ENCODE results near the gene IRX4.

Gene IRX4

DNA sequence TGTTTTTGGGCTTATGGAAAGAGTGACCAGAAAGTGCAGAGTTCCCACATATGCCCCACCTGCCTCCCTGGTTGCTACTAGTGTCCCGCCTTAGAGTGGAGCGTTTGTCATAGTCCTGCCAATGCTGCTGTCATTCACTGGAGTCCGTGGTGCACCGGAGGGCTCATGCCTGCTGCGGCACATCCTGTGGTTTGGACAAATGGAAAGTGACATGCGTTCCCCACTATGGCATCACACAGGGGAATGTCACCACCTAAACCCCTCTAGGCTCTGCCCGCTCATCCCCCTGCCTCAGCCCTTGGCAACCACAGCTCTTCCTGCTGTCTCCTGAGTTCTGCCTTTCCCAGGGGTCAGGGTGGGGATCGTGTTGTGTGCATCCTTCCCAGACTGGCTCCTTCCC lies 29.2 kb downstream of the IRX4 start:
- peaks cover 0 to 8% (median 3%) of the 10 kb centered on the region in 4 experiments for H3K4me1 ChIP-seq (ENCODE audit: control extremely low read depth in 1 of 4, control insufficient read depth in 4 of 4, insufficient read depth in 4 of 4, low read length in 3 of 4)
- no peak overlapping the region for H3K27ac ChIP-seq (ENCODE audit: insufficient read depth in 1 of 2, low read depth in 1 of 2, low read length in 2 of 2, poor library complexity in 1 of 2, severe bottlenecking in 2 of 2)
- H3K36me3 ChIP-seq (ENCODE audit: control insufficient read depth in 4 of 4, insufficient read depth in 4 of 4, low read length in 3 of 4) = no peaks in the 10 kb centered on the region
- POLR2A ChIA-PET = no interaction called here
- 51% methylated on average over 5 of the region's 8 CpGs for WGBS (ENCODE audit: insufficient coverage)
- peaks cover 8 to 91% (median 40%) of the 10 kb centered on the region in 5 experiments for H3K27me3 ChIP-seq (replicated peaks in 2 of 5; ENCODE audit: control insufficient read depth in 4 of 5, insufficient read depth in 5 of 5, low read length in 4 of 5)
- CTCF ChIA-PET = no interaction called here
- H3K4me3 ChIP-seq (ENCODE audit: control insufficient read depth in 1 of 7, extremely low read depth in 1 of 7, insufficient read depth in 4 of 7, low read depth in 2 of 7, low read length in 6 of 7) = no peak overlapping the region
- no peak for DNase-seq
- peaks cover 0 to 4% (median 0%) of the 10 kb centered on the region in 5 experiments for H3K9me3 ChIP-seq (ENCODE audit: control extremely low read depth in 1 of 5, control insufficient read depth in 4 of 5, insufficient read depth in 2 of 5, low read depth in 1 of 5, low read length in 4 of 5)

DNA sequence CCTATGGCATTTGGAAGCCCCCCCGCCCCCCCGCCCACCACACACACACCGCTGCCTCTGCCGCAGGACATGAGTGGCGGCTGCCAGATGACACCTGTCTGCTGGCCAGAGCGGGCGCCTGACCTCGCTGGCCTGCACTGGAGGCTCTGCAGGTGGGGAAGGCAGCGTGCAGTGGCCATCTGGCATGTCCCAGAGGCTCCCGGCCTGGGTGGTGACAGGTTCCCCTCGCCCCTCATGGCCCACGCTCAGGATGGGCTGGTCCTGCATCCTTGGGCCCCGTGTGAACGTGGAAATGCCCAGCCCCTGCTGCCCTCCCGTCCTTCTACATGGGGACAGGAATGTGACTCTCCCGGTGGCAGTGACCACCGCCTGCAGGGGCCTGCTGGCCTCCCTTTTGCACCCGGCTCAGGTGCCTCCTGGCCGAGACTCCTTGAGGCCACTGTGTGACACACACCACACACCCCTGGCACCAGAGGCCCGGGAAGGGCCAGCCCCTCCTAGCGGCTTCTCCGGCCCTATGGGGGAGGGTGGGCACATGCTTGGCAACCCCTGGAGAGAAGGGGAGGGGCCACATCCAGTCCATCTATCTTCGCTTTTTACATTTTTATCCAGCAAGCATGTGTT lies 30.3 kb downstream of the IRX4 start:
- Histone ChIP-seq H3K4me3 (ENCODE audit: control insufficient read depth in 1 of 7, extremely low read depth in 1 of 7, insufficient read depth in 4 of 7, low read depth in 2 of 7, low read length in 6 of 7) (no peak overlapping the region), H3K27ac (ENCODE audit: insufficient read depth in 1 of 2, low read depth in 1 of 2, low read length in 2 of 2, poor library complexity in 1 of 2, severe bottlenecking in 2 of 2) (no peak overlapping the region), H3K4me1 (ENCODE audit: control extremely low read depth in 1 of 4, control insufficient read depth in 4 of 4, insufficient read depth in 4 of 4, low read length in 3 of 4) (peaks cover 0 to 8% (median 3%) of the 10 kb centered on the region in 4 experiments), H3K9me3 (ENCODE audit: control extremely low read depth in 1 of 5, control insufficient read depth in 4 of 5, insufficient read depth in 2 of 5, low read depth in 1 of 5, low read length in 4 of 5) (peaks cover 0 to 4% (median 0%) of the 10 kb centered on the region in 5 experiments), H3K36me3 (ENCODE audit: control insufficient read depth in 4 of 4, insufficient read depth in 4 of 4, low read length in 3 of 4) (no peaks in the 10 kb centered on the region), H3K27me3 (replicated peaks in 2 of 5; ENCODE audit: control insufficient read depth in 4 of 5, insufficient read depth in 5 of 5, low read length in 4 of 5) (peaks cover 8 to 99% (median 40%) of the 10 kb centered on the region in 5 experiments)
- POLR2A ChIA-PET = no interaction called here
- CTCF ChIA-PET = no interaction called here
- 58% methylated on average over 15 of the region's 23 CpGs for WGBS (ENCODE audit: insufficient coverage)
- DNase-seq = no peak

DNA sequence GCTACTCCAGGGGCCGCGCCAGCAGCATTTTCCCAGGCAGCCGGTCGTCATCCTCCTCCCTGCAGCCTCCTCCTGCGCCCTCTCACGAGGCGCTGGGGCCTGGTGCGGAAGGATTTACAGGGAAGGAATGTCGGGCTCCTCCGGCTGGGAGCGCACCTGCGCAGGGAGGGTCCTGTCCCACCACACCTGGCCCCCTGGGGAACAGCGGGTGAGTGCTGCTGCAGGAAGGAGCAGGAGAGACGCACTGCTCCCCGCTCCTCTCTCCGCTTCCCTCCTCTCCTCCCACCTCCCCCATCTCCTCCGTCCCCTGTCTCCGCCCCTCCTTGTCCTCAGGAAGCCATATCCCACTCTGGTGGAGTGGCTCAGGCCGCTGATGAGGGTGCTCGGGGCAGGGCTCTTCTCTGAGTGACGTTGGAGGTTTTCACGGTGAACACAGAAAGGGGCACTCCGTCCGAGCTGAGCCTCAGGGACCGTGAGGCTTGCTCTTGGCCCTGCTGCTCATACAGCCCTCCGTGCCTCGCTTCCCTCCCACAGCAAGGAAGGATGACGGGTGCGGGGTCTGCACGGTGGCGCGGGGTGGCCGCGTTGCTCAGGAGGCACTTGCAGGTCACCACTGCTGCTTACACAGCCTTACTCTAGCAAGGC lies 31.3 kb downstream of the IRX4 start:
- Histone ChIP-seq H3K27ac (ENCODE audit: insufficient read depth in 1 of 2, low read depth in 1 of 2, low read length in 2 of 2, poor library complexity in 1 of 2, severe bottlenecking in 2 of 2) (no peak overlapping the region), H3K36me3 (ENCODE audit: control insufficient read depth in 4 of 4, insufficient read depth in 4 of 4, low read length in 3 of 4) (no peaks in the 10 kb centered on the region), H3K27me3 (replicated peaks in 2 of 5; ENCODE audit: control insufficient read depth in 4 of 5, insufficient read depth in 5 of 5, low read length in 4 of 5) (peaks cover 8 to 98% (median 37%) of the 10 kb centered on the region in 5 experiments), H3K9me3 (ENCODE audit: control extremely low read depth in 1 of 5, control insufficient read depth in 4 of 5, insufficient read depth in 2 of 5, low read depth in 1 of 5, low read length in 4 of 5) (no peaks in the 10 kb centered on the region), H3K4me3 (ENCODE audit: control insufficient read depth in 1 of 7, extremely low read depth in 1 of 7, insufficient read depth in 4 of 7, low read depth in 2 of 7, low read length in 6 of 7) (no peak overlapping the region), H3K4me1 (ENCODE audit: control extremely low read depth in 1 of 4, control insufficient read depth in 4 of 4, insufficient read depth in 4 of 4, low read length in 3 of 4) (peaks cover 0 to 8% (median 3%) of the 10 kb centered on the region in 4 experiments)
- WGBS (ENCODE audit: insufficient coverage) = 4% methylated on average over 22 of the region's 34 CpGs
- ChIA-PET CTCF (no interaction called here), POLR2A (no interaction called here)
- DNase-seq = no peak

DNA sequence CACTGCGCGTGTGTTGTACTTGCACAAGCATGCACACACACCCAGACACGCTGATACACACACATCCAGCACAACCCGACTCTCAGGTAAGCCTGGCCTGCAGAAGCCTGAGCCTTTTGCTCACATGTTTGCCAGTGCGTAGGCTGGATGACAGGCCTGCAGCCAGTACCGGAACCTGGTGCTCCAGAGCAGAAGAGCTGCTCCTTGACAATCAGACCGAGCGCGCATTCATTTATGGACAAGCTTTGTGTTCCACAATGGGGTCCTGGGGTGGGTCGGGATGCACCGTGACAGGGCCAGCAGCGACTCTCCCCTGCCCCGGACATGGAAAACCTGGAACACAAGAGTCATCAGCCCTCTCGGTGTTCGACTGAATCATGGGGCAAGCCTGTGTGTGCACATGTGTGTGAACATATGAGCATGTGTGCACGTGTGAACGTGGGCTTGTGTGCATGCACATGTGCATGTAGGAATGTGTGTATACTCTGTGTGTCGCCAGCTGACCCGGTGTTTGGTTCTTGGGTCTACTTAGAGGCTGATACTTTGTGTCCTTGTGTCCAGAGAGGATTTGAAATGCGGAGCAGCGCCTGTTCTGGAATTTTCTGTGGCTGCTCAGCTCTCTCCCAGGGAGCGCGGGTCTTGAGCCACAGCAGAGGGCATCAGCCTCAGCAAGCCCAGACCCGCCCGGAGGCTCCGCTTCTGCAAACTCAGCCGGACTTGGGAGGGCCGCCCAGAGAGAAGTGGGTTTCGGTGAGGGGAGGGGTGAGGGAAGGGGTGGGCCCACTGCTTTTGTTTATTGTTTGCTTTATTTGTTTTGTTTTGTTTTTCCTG lies 32.2 kb downstream of the IRX4 start:
- Histone ChIP-seq H3K36me3 (ENCODE audit: control insufficient read depth in 4 of 4, insufficient read depth in 4 of 4, low read length in 3 of 4) (no peaks in the 10 kb centered on the region), H3K4me3 (ENCODE audit: control insufficient read depth in 1 of 7, extremely low read depth in 1 of 7, insufficient read depth in 4 of 7, low read depth in 2 of 7, low read length in 6 of 7) (no peak overlapping the region), H3K4me1 (ENCODE audit: control extremely low read depth in 1 of 4, control insufficient read depth in 4 of 4, insufficient read depth in 4 of 4, low read length in 3 of 4) (peaks cover 0 to 8% (median 3%) of the 10 kb centered on the region in 4 experiments), H3K9me3 (ENCODE audit: control extremely low read depth in 1 of 5, control insufficient read depth in 4 of 5, insufficient read depth in 2 of 5, low read depth in 1 of 5, low read length in 4 of 5) (no peaks in the 10 kb centered on the region), H3K27me3 (replicated peaks in 2 of 5; ENCODE audit: control insufficient read depth in 4 of 5, insufficient read depth in 5 of 5, low read length in 4 of 5) (peaks cover 8 to 96% (median 32%) of the 10 kb centered on the region in 5 experiments), H3K27ac (ENCODE audit: insufficient read depth in 1 of 2, low read depth in 1 of 2, low read length in 2 of 2, poor library complexity in 1 of 2, severe bottlenecking in 2 of 2) (no peak overlapping the region)
- no peak for DNase-seq
- ChIA-PET CTCF (no interaction called here), POLR2A (no interaction called here)
- 56% methylated on average over 18 of the region's 29 CpGs for WGBS (ENCODE audit: insufficient coverage)

DNA sequence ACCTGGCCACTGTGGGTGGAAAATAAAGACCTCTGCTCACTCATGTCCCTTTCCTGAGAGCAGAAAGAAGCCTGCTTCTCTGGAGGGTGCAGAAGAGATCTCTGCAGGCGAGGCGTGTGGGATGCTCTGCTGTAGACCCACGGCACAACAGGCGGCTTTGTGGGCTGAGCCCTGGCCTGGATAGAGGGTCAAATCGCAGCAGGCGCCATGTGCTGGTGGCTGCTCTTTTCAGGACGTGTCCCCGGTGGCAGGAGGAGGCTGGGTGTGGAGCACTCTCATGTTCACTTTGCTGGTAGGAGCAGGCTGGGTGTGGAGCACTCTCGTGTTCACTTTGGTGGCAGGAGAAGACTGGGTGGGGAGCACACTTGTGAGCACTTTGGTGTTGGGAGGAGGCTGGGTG lies 35.1 kb downstream of the IRX4 start:
- POLR2A ChIA-PET = no interaction called here
- no peak for DNase-seq
- Histone ChIP-seq H3K4me1 (ENCODE audit: control extremely low read depth in 1 of 4, control insufficient read depth in 4 of 4, insufficient read depth in 4 of 4, low read length in 3 of 4) (peaks cover 0 to 8% (median 3%) of the 10 kb centered on the region in 4 experiments), H3K36me3 (ENCODE audit: control insufficient read depth in 4 of 4, insufficient read depth in 4 of 4, low read length in 3 of 4) (no peaks in the 10 kb centered on the region), H3K27ac (ENCODE audit: insufficient read depth in 1 of 2, low read depth in 1 of 2, low read length in 2 of 2, poor library complexity in 1 of 2, severe bottlenecking in 2 of 2) (no peak overlapping the region), H3K27me3 (replicated peaks in 2 of 5; ENCODE audit: control insufficient read depth in 4 of 5, insufficient read depth in 5 of 5, low read length in 4 of 5) (peaks cover 0 to 84% (median 24%) of the 10 kb centered on the region in 5 experiments), H3K9me3 (ENCODE audit: control extremely low read depth in 1 of 5, control insufficient read depth in 4 of 5, insufficient read depth in 2 of 5, low read depth in 1 of 5, low read length in 4 of 5) (no peaks in the 10 kb centered on the region), H3K4me3 (ENCODE audit: control insufficient read depth in 1 of 7, extremely low read depth in 1 of 7, insufficient read depth in 4 of 7, low read depth in 2 of 7, low read length in 6 of 7) (no peak overlapping the region)
- CTCF ChIA-PET = no interaction called here
- WGBS (ENCODE audit: insufficient coverage) = 76% methylated on average over 7 of the region's 9 CpGs

DNA sequence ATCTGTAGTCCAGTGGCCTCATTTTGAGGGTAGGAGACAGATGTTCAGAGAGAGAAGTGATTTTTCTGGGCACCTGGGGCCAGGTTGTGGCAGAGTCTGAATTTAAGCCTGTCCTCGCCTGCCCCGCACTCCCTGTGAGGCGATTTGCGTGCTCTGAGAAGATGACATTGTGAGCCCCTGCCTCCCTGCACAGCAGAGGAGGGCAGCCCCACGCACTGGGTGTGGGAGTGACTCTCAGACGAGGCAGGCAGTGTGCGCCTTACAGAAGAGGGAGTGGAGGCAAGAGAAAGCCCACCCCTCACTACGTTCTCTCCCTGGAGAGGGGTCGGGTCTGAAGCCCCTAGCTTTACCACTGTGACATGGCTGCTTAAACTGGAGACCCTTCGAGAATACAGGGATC lies 35.7 kb downstream of the IRX4 start:
- H3K4me1 ChIP-seq (ENCODE audit: control extremely low read depth in 1 of 4, control insufficient read depth in 4 of 4, insufficient read depth in 4 of 4, low read length in 3 of 4) = peaks cover 0 to 8% (median 3%) of the 10 kb centered on the region in 4 experiments
- CTCF ChIA-PET = no interaction called here
- H3K27ac ChIP-seq (ENCODE audit: insufficient read depth in 1 of 2, low read depth in 1 of 2, low read length in 2 of 2, poor library complexity in 1 of 2, severe bottlenecking in 2 of 2) = no peak overlapping the region
- H3K27me3 ChIP-seq (replicated peaks in 2 of 5; ENCODE audit: control insufficient read depth in 4 of 5, insufficient read depth in 5 of 5, low read length in 4 of 5) = peaks cover 0 to 80% (median 22%) of the 10 kb centered on the region in 5 experiments
- H3K4me3 ChIP-seq (ENCODE audit: control insufficient read depth in 1 of 7, extremely low read depth in 1 of 7, insufficient read depth in 4 of 7, low read depth in 2 of 7, low read length in 6 of 7) = no peak overlapping the region
- POLR2A ChIA-PET = no interaction called here
- H3K9me3 ChIP-seq (ENCODE audit: control extremely low read depth in 1 of 5, control insufficient read depth in 4 of 5, insufficient read depth in 2 of 5, low read depth in 1 of 5, low read length in 4 of 5) = no peaks in the 10 kb centered on the region
- DNase-seq = no peak
- 76% methylated on average over 9 of the region's 10 CpGs for WGBS (ENCODE audit: insufficient coverage)
- no peaks in the 10 kb centered on the region for H3K36me3 ChIP-seq (ENCODE audit: control insufficient read depth in 4 of 4, insufficient read depth in 4 of 4, low read length in 3 of 4)

DNA sequence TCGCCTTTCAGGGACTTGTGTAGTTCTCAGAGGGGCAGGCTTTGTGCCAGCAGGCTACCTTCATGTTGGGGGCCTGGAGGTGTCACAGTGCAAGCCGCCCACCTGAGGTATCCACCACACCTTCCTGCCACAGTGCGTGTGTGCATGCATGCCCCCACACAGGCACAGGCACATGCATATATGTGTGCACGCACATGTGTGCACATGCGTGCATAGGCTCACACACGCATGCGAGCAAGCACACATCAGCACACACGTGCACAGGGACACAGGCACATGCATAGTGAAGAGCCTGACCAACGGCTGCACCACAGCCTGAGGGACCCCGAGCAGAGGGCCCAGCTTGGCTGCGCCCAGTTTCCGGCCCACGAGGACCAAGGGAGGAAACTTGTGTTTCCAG lies 36.1 kb downstream of the IRX4 start:
- POLR2A ChIA-PET = no interaction called here
- peaks cover 0 to 80% (median 25%) of the 10 kb centered on the region in 5 experiments for H3K27me3 ChIP-seq (replicated peaks in 2 of 5; ENCODE audit: control insufficient read depth in 4 of 5, insufficient read depth in 5 of 5, low read length in 4 of 5)
- no peaks in the 10 kb centered on the region for H3K36me3 ChIP-seq (ENCODE audit: control insufficient read depth in 4 of 4, insufficient read depth in 4 of 4, low read length in 3 of 4)

More for the DNA sequence above, 36.1 kb downstream of the IRX4 start:
- WGBS (ENCODE audit: insufficient coverage) = 85% methylated on average over 13 of the region's 13 CpGs
- H3K9me3 ChIP-seq (ENCODE audit: control extremely low read depth in 1 of 5, control insufficient read depth in 4 of 5, insufficient read depth in 2 of 5, low read depth in 1 of 5, low read length in 4 of 5) = no peaks in the 10 kb centered on the region
- H3K4me3 ChIP-seq (ENCODE audit: control insufficient read depth in 1 of 7, extremely low read depth in 1 of 7, insufficient read depth in 4 of 7, low read depth in 2 of 7, low read length in 6 of 7) = no peak overlapping the region
- no peak for DNase-seq
- CTCF ChIA-PET = no interaction called here
- peaks cover 0 to 5% (median 3%) of the 10 kb centered on the region in 4 experiments for H3K4me1 ChIP-seq (ENCODE audit: control extremely low read depth in 1 of 4, control insufficient read depth in 4 of 4, insufficient read depth in 4 of 4, low read length in 3 of 4)
- no peak overlapping the region for H3K27ac ChIP-seq (ENCODE audit: insufficient read depth in 1 of 2, low read depth in 1 of 2, low read length in 2 of 2, poor library complexity in 1 of 2, severe bottlenecking in 2 of 2)
